NCI-H345 (cell line): ENCODE measurements around the gene VPS9D1.
A peak's percentile ranks its signal among the peaks of the same experiment; 100 is the strongest.

Experiments used
- DNase-seq: peaks from one replicate; lab custom pipeline; 2025; lab: John Stamatoyannopoulos, UW

The VPS9D1 gene, protein sequence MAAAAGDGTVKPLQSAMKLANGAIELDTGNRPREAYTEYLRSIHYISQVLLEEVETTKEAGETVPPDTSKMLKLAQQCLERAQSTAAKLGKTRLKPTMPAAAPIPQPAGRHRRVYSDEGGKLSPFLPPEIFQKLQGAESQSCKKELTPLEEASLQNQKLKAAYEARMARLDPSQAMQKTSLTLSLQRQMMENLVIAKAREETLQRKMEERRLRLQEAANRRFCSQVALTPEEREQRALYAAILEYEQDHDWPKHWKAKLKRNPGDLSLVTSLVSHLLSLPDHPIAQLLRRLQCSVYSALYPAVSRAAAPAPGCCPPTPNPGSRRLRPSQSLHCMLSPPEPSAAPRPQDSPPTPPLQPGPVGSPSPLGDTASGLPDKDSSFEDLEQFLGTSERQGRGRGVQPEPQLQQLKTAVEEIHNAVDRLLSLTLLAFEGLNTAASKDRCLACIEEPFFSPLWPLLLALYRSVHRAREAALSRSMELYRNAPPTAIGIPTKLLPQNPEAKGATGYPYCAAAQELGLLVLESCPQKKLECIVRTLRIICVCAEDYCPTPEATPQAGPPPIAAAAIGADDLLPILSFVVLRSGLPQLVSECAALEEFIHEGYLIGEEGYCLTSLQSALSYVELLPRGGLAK

DNA sequence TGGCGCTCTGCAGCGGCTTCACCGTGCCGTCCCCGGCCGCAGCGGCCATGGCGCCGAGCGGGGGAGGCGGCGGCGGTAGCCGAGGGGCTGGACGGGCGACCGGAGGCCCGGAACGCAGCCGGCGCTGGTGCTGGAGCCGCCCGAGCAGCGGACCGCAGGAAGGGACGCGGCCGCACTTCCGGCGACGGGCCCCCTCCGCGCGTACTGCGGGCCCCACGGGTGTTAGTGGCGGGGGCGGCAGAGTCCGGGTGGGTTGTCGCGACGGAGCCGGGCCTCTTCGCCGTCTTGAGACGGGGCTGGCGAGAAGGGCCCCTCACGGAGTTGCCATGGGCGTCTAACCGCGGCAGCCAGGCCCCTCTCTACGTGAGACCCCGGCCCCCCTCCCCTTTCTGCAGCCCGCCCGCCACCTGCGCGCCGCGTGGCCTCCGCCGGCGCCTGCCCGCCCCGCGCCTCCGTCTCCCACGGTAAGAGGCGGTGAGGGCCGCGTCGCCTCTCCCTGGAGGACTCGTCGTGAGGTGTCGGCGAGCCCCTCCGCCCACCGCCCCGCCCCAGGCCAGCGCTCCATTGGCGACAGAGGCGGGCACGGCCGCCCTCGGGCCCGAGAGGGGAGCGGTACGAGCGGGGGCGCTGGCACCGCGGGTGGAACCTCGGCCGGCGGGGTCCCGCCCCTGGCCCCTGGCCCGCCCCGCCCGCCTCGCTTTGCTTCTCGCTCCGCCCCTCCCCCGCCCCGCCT is at the start of gene VPS9D1, which contains the start of gene ZNF276:
TSS of gene VPS9D1 (minus strand) at position 86 of the 733 bp plus-strand sequence. CDS start at position 49, 37 bp downstream.
TSS of gene ZNF276 (plus strand) at position 725 of the 733 bp plus-strand sequence. CDS start 104 bp downstream, outside the sequence.
- peak; percentile 79 for DNase-seq

DNA sequence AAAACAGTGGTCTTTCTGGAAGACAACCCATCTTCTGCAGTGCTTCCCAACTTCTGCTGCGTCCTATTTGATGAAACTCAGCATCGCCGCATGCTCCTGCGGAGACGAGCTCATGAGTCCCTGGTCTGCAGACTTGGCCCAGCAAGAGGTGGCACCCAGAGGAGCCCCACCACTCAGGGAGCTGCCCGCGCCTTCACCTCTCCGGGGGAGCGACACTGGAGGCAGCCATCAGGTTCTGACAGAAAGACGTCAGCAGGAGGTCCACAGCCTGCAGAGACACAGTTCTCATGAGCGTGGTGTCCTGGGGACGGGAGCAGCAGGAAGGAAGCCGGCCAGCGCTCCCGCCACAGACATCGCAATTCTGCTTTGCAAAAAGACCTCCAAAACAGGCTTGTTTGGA is 49.7 kb upstream of the VPS9D1 start:
- no peak for DNase-seq

DNA sequence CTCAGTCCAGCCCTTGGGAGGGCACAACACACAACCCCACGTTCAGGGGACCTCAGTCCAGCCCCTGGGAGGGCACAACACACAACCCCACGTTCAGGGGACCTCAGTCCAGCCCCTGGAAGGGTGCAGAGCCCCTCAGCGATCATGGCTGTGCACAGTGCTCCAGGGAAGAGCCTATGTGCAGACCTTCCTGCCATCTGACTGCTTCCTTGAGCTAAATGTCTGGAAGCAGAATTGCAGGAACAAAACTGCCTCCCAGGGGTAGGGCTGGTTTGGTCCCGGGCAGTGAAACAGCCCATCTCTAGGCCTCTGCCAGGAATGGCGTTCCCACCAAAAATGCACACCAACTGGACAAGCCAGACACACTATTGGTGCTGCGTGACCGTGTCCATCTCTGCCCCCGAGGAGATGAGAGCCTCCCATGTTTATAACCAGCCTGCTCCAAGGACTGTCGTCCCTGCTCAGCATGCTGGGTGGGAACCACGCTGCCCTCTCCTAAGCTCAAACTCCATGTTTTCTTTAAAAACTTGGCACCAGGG is 44.7 kb upstream of the VPS9D1 start:
- no peak for DNase-seq

DNA sequence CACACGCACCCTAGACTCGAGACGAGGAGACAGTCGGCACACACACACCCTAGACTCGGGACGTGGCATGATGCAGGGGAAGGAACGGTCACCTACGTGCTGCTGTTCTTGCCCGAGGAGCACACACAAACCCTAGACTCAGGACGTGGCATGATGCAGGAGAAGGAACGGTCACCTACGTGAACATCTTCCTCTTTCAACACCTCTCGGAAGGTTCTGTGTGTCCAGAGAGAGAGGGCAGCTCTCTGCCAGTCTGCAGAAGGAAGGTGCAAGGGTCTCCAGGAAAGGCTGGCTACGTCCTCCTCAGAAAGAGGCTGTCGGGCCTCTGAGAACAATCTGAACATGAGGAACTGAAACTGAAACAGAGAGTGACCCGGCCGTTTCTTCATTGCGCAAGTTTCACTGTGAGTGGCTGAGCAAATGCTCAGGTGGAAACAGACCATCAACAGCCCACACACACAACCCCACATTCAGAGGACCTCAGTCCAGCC is 44.1 kb upstream of the VPS9D1 start:
- no peak for DNase-seq

DNA sequence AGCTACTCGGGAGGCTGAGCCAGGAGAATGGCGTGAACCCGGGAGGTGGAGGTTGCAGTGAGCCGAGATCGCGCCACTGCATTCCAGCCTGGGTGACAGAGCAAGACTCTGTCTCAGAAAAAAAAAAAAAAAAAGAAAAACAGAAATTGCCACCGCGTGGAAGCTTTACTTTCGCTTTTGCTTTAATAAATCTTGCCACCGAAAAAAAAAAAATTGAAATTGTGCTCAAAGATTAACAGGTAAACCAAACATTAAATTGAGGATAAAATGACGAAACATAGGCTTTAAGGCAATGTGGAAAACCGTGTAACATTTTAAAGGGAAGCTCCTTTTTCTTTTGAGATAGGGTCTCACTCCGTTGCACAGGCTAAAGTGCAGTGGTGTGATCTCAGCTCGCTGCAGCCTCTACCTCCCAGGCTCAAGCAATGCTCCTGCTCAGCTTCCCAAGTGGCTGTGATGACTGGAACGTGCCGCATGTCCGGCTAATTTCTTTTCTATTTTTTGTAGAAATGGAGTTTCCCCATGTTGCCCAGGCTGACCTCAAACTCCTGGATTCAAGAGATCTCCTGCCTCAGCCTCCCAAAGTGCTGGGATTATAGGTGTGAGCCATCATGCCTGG is 40.7 kb upstream of the VPS9D1 start:
- no peak for DNase-seq

GRCh38 chr16:89759746-89760340 is 39.1 kb upstream of the VPS9D1 start:
- DNase-seq, result no peak

- DNase-seq, result no peak
Observed at GRCh38 chr16:89749637-89750036, 28.9 kb upstream of the VPS9D1 start.

DNA sequence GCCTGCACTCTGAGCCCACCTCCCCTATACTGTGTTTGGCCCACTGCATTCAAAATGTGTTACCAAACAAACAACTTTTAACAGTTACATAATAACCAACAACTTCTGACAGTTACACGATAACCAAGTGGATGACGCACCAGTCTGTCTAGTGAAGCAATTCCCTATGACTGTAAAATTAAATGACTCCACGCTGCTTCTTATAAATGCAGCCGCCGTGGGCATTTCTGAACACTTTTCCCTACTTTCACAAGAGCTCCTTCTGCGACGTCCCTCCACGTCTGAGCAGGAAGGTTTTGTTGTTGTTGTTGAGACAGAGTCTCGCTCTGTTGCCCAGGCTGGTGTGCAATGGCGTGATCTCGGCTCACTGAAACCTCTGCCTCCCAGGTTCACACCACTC is 28.2 kb upstream of the VPS9D1 start:
- DNase-seq, result no peak

DNA sequence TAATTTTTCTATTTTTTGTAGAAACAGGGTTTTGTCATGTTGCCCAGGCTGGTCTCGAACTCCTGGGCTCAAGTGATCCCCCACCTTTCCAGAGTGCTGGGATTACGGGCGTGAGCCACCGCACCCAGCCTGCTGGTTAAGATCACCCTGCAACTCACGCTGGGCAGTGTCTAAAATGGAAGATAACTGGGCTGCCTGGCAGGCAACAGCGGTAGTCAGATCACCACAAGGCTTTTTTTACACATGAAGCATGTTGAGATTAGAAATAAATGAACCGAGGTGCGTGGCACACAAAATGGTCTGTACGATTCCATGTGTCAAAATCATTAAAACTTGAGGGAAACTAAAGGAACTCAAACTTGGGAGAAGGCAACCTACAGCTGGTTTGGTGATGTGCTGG is 27.4 kb upstream of the VPS9D1 start:
- no peak for DNase-seq

DNA sequence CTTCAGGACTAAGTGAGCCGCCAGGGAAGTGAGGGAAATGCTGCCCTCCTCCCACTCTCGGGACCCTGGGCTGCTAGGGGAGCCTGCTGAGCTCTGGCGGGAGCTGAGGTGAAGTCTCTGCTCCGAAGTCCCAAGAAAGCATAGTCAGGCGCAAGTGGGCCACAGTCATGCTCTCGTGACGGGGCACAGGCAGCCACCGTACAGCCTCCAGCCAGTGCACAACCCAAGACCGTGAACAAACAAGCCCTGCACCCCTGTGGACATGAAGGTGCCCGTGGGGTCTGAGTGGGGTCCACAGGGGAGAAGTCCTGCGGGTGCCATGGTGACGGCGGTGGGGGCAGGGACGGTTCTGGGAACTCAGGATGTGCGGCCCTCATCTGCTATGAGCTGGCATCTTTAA is 25.3 kb upstream of the VPS9D1 start:
- DNase-seq, result no peak

GRCh38 chr16:89744813-89745212 is 24.1 kb upstream of the VPS9D1 start:
- no peak for DNase-seq

DNA sequence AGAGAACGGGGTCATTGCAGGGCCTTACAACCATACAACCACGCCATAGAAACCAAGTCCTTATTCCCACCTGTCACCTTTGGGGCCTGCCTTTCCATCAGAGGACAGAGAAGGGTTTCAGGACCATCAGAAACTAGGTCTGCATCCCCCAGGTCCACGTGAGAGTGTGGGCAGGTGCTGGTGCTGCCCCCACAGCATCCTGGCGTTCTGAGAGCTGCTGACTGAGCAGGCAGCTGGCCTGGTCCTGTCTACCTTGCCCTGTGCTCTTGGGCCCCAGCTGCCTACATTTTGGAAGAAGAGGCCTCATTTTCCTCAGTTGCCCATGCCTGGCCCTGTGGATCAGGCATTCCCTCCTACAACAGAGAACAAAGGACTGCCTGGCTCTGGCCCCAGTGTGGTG is 22.2 kb upstream of the VPS9D1 start:
- DNase-seq, result no peak

GRCh38 chr16:89741342-89742014 is 20.8 kb upstream of the VPS9D1 start:
- no peak for DNase-seq

DNA sequence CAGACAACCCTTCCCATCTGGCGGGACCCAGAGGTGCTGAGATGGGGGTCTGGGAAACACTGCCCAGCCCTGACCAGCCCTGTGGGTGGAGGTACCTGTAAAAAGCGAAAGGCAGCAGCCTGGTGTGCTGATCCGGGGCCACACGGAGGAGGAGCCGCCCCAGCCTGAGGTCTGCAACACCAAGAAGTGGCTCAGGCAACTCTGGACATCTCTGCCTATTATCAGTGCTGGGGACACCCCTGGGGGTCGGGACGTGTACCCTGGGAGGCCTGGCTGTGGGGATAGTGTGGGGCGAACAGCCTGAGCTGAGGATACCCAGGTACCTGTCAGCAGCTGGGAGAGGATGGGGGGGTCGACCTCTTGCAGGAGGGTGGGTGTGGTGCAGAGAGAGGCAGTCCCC is 18.7 kb upstream of the VPS9D1 start:
- no peak for DNase-seq

- DNase-seq, result no peak
Observed at GRCh38 chr16:89738538-89739317, 18.0 kb upstream of the VPS9D1 start.

DNA sequence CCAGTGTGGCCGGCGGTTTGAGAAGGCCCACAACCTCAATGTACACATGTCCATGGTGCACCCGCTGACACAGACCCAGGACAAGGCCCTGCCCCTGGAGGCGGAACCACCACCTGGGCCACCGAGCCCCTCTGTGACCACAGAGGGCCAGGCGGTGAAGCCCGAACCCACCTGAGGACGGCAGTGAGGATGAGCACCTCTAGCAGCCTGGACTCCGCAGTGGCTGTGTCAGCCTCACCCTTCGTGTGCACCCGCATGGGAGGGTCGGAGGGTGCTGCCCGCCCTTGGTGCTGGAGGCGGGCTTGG is 17.3 kb upstream of the VPS9D1 start:
- no peak for DNase-seq

DNA sequence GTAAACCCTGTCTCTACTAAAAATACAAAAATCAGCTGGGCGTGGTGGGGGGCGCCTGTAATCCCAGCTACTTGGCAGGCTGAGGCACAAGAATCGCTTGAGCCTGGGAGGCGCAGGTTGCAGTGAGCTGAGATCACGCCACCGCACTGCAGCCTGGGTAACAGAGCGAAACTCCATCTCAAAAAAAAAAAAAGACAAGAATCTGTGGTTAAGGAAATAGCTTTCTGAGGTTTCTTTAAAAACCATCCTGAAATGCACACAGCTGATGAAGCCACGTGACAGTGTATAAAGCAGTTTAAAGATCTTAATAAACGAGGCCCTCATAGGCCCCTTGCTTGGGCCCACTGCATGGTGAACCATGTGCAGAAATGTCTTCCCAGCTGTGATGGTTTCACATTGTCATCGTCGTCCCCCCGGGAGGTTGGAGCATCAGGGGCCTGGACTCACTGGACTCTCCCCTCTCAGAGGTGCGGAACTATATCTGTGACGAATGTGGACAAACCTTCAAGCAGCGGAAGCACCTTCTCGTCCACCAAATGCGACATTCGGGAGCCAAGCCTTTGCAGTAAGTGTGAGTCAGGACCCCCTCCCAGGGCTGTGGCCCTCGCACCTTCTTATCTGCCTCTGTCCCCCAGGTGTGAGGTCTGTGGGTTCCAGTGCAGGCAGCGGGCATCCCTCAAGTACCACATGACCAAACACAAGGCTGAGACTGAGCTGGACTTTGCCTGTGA is 16.8 kb upstream of the VPS9D1 start:
- no peak for DNase-seq

- DNase-seq, result no peak
Observed at GRCh38 chr16:89736554-89736953, 15.9 kb upstream of the VPS9D1 start.

- DNase-seq, result no peak
Observed at GRCh38 chr16:89733792-89734191, 13.1 kb upstream of the VPS9D1 start.

- no peak for DNase-seq
Observed at GRCh38 chr16:89733322-89733721, 12.6 kb upstream of the VPS9D1 start.
